ENCODE results near the gene GIT1. TPM values are rescaled to one million over a fixed set of nuclear protein-coding genes. Genes with fewer than 3 reads are reported as not detected.

GIT1 gene
- total RNA-seq, 4 donors from 2014 or later = 39.2 to 71.8 (median 41.3) TPM

DNA sequence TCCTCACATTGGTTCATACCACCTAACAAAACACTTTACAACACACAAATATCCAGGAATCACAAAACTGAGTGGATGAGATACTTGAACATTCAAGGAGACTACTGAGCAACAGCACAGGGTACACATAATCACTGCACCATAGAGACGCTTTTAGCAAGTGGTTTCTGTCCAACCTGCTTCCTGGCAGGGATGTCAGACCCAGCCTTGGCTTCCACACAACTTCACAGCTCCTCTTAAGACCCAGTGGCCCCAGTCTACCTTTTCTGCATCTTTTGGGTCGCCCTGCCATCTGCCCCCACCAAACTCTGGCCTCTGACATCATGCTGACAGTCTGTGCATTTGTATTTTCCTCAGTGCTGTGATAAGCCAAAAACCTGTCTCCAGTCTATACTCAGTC, 39.2 kb upstream of the GIT1 start:
- no peak for DNase-seq
- Histone ChIP-seq H3K27ac (no peak overlapping the region), H3K4me3 (no peak overlapping the region), H3K9me3 (no peaks in the 10 kb centered on the region), H3K36me3 (peaks cover 0 to 14% (median 4%) of the 10 kb centered on the region in 4 donors), H3K4me1 (no peaks in the 10 kb centered on the region), H3K27me3 (no peaks in the 10 kb centered on the region)
- no peak for TF ChIP-seq POLR2A (IDR thresholded peaks at IDR 0.05)
- intact Hi-C loops (cut with DNase I; ENCODE audit: low total_unique reads) = no loop called here
- 89 to 100% methylated on average over 1 to 2 of the region's 2 CpGs for WGBS, 2 donors (ENCODE audit: low coverage in 1 of 2)
- in situ Hi-C loops (cut with MboI; ENCODE audit: low pct_ligation_motif_present in 1 of 4, low pct_unique_long_range_greater_than_20kb in 1 of 4, low sequenced_read_pairs in 3 of 4) = loop anchor here in 3 of 4 donors (25.0 kb wide), 2 partner anchors 159 to 309 kb away; partner anchors contain the start of genes EFCAB5 (in 1 of the 3) and SSH2 (in 1 of the 3)

DNA sequence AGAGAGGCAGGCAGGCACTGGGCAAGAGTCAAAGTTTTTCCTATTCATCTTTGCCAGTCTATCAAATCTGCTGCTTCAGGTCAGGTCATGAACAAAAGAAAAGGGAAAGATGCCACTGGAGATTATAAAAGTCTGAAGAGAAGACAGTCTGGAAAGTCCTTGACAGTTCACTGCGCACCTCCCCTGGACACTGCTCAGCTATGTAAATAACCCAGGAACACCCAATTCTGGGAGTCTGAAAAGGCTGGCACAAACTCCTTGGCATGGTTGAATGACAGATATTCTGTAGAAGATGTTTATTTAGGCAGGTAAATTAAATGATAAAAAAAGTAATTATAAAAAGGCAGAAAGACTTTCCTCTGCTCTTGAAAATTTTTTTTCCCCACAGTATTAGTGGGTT, 38.5 kb upstream of the GIT1 start:
- TF ChIP-seq POLR2AphosphoS5 (IDR thresholded peaks at IDR 0.05) = no peak
- no peak for TF ChIP-seq EP300 (IDR thresholded peaks at IDR 0.05; ENCODE audit: low read depth)
- TF ChIP-seq, protein P1, sequence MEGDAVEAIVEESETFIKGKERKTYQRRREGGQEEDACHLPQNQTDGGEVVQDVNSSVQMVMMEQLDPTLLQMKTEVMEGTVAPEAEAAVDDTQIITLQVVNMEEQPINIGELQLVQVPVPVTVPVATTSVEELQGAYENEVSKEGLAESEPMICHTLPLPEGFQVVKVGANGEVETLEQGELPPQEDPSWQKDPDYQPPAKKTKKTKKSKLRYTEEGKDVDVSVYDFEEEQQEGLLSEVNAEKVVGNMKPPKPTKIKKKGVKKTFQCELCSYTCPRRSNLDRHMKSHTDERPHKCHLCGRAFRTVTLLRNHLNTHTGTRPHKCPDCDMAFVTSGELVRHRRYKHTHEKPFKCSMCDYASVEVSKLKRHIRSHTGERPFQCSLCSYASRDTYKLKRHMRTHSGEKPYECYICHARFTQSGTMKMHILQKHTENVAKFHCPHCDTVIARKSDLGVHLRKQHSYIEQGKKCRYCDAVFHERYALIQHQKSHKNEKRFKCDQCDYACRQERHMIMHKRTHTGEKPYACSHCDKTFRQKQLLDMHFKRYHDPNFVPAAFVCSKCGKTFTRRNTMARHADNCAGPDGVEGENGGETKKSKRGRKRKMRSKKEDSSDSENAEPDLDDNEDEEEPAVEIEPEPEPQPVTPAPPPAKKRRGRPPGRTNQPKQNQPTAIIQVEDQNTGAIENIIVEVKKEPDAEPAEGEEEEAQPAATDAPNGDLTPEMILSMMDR (IDR thresholded peaks at IDR 0.05) = no peak
- no peak for TF ChIP-seq POLR2A (IDR thresholded peaks at IDR 0.05)
- no peaks in the 10 kb centered on the region for H3K27me3 ChIP-seq
- WGBS, 2 donors (ENCODE audit: low coverage in 1 of 2) = 88 to 96% methylated on average over 1 of the region's 1 CpG
- intact Hi-C loops (cut with DNase I; ENCODE audit: low total_unique reads) = no loop called here
- H3K27ac ChIP-seq = no peak overlapping the region
- H3K4me3 ChIP-seq = no peak overlapping the region
- DNase-seq = no peak
- H3K4me1 ChIP-seq = peaks cover 0 to 2% (median 2%) of the 10 kb centered on the region in 4 donors
- in situ Hi-C loops (cut with MboI; ENCODE audit: low pct_ligation_motif_present in 1 of 4, low pct_unique_long_range_greater_than_20kb in 1 of 4, low sequenced_read_pairs in 3 of 4) = loop anchor here in 3 of 4 donors (25.0 kb wide), 2 partner anchors 159 to 309 kb away; partner anchors contain the start of genes EFCAB5 (in 1 of the 3) and SSH2 (in 1 of the 3)
- H3K9me3 ChIP-seq = no peaks in the 10 kb centered on the region
- H3K36me3 ChIP-seq = peaks cover 0 to 14% (median 4%) of the 10 kb centered on the region in 4 donors

GRCh38 chr17:29625037-29625750, 35.7 kb upstream of the GIT1 start:
- Histone ChIP-seq H3K36me3 (no peaks in the 10 kb centered on the region), H3K27me3 (no peaks in the 10 kb centered on the region), H3K9me3 (no peaks in the 10 kb centered on the region), H3K4me3 (no peak overlapping the region), H3K4me1 (peaks cover 7 to 17% (median 10%) of the 10 kb centered on the region in 4 donors), H3K27ac (no peak overlapping the region)
- 87% methylated on average over 8 of the region's 8 CpGs; no CpG with 5 or more reads in 1 of the 2 donors for WGBS, 2 donors (ENCODE audit: low coverage in 1 of 2)
- in situ Hi-C loops (cut with MboI; ENCODE audit: low pct_ligation_motif_present in 1 of 4, low pct_unique_long_range_greater_than_20kb in 1 of 4, low sequenced_read_pairs in 3 of 4) (loop anchor here in 3 of 4 donors (25.0 kb wide), 2 partner anchors 162 to 312 kb away; partner anchors contain the start of genes EFCAB5 (in 1 of the 3) and SSH2 (in 1 of the 3)), intact Hi-C loops (cut with DNase I; ENCODE audit: low total_unique reads) (no loop called here)
- no peak for TF ChIP-seq POLR2A (IDR thresholded peaks at IDR 0.05)
- TF ChIP-seq POLR2AphosphoS5 (IDR thresholded peaks at IDR 0.05) = peak in 1 of 3 donors; percentile 31
- DNase-seq = no peak

- no peaks in the 10 kb centered on the region for H3K36me3 ChIP-seq
- peaks cover 7 to 17% (median 10%) of the 10 kb centered on the region in 4 donors for H3K4me1 ChIP-seq
- no peaks in the 10 kb centered on the region for H3K27me3 ChIP-seq
- no peak overlapping the region for H3K27ac ChIP-seq
- TF ChIP-seq, protein P1 (IDR thresholded peaks at IDR 0.05) = no peak
- TF ChIP-seq EP300 (IDR thresholded peaks at IDR 0.05; ENCODE audit: low read depth) = no peak
- no peak for TF ChIP-seq POLR2AphosphoS5 (IDR thresholded peaks at IDR 0.05)
- TF ChIP-seq POLR2A (IDR thresholded peaks at IDR 0.05) = no peak
- intact Hi-C loops (cut with DNase I; ENCODE audit: low total_unique reads) (no loop called here), in situ Hi-C loops (cut with MboI; ENCODE audit: low pct_ligation_motif_present in 1 of 4, low pct_unique_long_range_greater_than_20kb in 1 of 4, low sequenced_read_pairs in 3 of 4) (loop anchor here in 1 of 4 donors (25.0 kb wide), 1 partner anchor 313 kb away; the partner anchor contains the start of genes EFCAB5 and SSH2)
- no peaks in the 10 kb centered on the region for H3K9me3 ChIP-seq
- H3K4me3 ChIP-seq = no peak overlapping the region
- no peak for DNase-seq
- 71 to 83% methylated on average over 1 to 4 of the region's 4 CpGs for WGBS, 2 donors (ENCODE audit: low coverage in 1 of 2)
Measured at GRCh38 chr17:29624586-29624985, 35.1 kb upstream of the GIT1 start.

GRCh38 chr17:29623283-29623647, 33.8 kb upstream of the GIT1 start:
- H3K36me3 ChIP-seq = no peaks in the 10 kb centered on the region
- in situ Hi-C loops (cut with MboI; ENCODE audit: low pct_ligation_motif_present in 1 of 4, low pct_unique_long_range_greater_than_20kb in 1 of 4, low sequenced_read_pairs in 3 of 4) (loop anchor here in 1 of 4 donors (25.0 kb wide), 1 partner anchor 314 kb away; the partner anchor contains the start of genes EFCAB5 and SSH2), intact Hi-C loops (cut with DNase I; ENCODE audit: low total_unique reads) (no loop called here)
- H3K9me3 ChIP-seq = no peaks in the 10 kb centered on the region
- H3K4me1 ChIP-seq = peaks cover 8 to 25% (median 13%) of the 10 kb centered on the region in 4 donors
- 50 to 67% methylated on average over 2 to 4 of the region's 4 CpGs for WGBS, 2 donors (ENCODE audit: low coverage in 1 of 2)
- TF ChIP-seq, protein P1 (IDR thresholded peaks at IDR 0.05) = no peak
- no peak for TF ChIP-seq POLR2AphosphoS5 (IDR thresholded peaks at IDR 0.05)
- TF ChIP-seq POLR2A (IDR thresholded peaks at IDR 0.05) = no peak
- no peak for TF ChIP-seq EP300 (IDR thresholded peaks at IDR 0.05; ENCODE audit: low read depth)
- peak overlapping the region in 2 of 4 donors; percentile 77 to 83 for H3K27ac ChIP-seq
- no peaks in the 10 kb centered on the region for H3K27me3 ChIP-seq
- DNase-seq = no peak
- H3K4me3 ChIP-seq = peak overlapping the region in 3 of 4 donors; percentile 46 to 63 (median 50)

All from transverse colon (tissue), 4 donors.